IPS DF 19.7 (cell line): Measurements from ENCODE around the gene SMAP2.
"Not testable (repeated sequence)": the region's sequence is repeated elsewhere in the genome, so short reads cannot be mapped to it uniquely, and the experiment has no call there.

Source experiments
- DNase-seq: peaks from one replicate; pipeline ENCODE4 v3.0.0-alpha.2; 2013; ENCODE audit warnings: low read depth, low spot score

The SMAP2 gene

GRCh38 chr1:40373323-40374283 is at the start of gene SMAP2:
SMAP2 (plus strand) TSS chr1:40373727; CDS start chr1:40374121, 394 bp downstream.
- peak; percentile 63 for DNase-seq

DNA sequence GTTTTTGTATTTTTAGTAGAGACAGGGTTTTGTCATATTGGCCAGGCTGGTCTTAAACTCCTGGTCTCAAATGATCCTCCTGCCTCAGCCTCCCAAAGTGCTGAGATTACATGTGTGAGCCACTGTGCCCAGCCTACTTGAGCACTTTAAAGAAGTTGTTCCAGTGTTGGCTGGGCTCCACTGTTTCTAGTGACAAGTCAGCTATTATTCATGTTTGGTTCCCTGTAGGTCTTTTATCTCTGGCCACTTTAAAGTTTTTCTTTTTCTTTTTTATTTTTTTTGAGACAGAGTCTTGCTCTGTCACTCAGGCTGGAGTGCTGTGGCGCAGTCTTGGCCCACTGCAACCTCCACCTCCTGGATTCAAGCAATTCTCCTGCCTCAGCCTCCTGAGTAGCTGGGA is 42.1 kb upstream of the SMAP2 start:
- not testable (repeated sequence) for DNase-seq

DNA sequence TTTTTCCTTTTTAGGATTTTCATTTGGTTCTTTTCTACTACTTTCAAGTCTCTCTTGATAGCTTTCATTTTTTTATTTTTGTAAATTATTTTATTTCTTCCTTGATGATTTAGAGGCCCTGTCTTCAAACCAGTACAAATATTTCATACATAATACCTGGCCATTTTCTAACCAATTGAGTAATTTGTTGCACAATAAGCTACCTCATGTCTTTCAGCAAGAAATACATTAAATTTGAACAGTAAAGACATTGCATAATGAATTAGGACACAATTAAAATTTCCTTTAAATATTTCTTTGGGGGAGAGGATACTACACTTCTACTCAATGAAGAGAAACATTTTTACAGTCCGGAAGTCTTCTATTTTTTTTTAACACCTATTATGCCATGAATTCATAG is 40.8 kb upstream of the SMAP2 start:
- DNase-seq, result no peak

DNA sequence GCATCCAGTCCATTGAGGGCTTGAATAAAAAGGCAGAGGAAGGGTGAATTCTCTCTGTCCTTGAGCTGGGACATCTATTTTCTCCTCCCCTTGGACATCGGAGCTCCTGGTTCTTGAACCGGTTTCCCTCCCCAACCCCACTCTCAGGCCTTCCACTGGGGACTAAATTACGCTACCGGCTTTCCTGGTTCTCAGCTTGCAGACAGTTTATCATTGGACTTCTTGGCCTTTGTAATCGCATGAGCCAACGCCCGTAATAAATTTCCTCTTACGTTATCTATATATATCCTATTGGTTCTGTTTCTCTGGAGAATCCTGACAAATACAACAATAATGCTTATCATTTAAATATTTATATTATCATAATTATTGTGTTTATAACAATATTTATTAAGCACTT is 36.1 kb upstream of the SMAP2 start:
- no peak for DNase-seq

GRCh38 chr1:40338745-40339419 is 34.6 kb upstream of the SMAP2 start:
- peak; percentile 71 for DNase-seq

GRCh38 chr1:40339420-40340323 is 33.9 kb upstream of the SMAP2 start:
- no peak for DNase-seq

GRCh38 chr1:40341491-40342380 is 31.8 kb upstream of the SMAP2 start:
- DNase-seq, result no peak

- not testable (repeated sequence) for DNase-seq
These were observed 31.2 kb upstream of the SMAP2 start for GRCh38 chr1:40342381-40342717.

DNA sequence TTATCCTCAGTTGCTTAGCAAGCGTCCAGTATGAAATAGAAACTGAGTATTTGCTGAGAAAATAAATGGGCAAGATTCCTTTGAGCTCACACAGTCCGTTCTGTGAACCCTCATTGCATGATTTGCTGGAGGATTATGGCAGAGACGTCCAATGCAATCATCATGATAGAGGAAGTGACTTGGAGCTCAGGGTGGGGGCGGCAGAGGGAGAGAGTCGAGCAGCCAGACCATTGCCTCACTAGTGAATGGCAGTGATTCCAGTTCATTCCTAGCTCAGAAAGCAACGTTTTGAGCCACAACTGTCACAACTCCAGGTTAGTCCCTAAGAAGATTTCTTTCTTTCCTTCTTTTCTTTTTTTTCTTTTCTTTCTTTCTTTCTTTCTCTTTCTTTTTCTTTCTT is 28.9 kb upstream of the SMAP2 start:
- no peak for DNase-seq

GRCh38 chr1:40350391-40350790 is 23.1 kb upstream of the SMAP2 start:
- no peak for DNase-seq

- DNase-seq, result no peak
These were observed 22.4 kb upstream of the SMAP2 start for GRCh38 chr1:40351124-40351523.

- no peak for DNase-seq
These were observed 21.4 kb upstream of the SMAP2 start for GRCh38 chr1:40352126-40352525.

DNA sequence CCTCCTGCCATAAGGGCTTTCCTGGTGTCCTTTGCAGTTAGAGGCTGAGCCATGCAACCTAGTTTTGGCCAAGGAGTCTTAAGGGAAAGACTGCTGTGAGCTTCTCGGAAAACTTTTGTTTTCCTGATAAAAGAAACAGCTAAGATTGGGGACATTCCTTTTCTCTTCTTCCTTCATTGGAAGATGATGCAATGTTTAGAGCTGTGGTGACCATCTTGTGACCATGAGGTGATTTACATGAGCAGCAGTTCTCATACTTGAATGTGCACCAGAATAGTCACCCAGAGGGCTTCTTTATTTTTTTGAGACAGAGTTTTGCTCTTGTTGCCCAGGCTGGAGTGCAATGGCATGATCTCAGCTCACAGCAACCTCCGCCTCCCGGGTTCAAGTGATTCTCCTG is 20.4 kb upstream of the SMAP2 start:
- DNase-seq, result no peak

DNA sequence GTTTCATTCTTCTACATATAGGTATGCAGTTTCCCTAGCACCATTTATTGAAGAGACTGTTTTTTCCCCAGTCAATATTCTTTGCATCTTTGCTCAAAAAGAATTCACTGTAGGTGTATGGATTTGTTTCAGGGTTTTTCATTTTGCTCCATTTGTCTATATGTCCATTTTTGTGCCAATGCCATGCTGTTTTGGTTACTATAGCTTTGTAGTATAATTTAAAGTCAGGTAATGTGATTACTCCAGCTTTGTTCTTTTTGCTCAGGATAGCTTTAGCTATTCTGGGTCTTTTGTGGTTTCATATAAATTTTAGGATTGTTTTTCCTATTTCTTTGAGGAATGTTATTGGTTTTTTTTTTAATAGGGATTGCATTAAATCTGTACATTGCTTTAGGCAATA is 15.9 kb upstream of the SMAP2 start:
- no peak for DNase-seq

DNA sequence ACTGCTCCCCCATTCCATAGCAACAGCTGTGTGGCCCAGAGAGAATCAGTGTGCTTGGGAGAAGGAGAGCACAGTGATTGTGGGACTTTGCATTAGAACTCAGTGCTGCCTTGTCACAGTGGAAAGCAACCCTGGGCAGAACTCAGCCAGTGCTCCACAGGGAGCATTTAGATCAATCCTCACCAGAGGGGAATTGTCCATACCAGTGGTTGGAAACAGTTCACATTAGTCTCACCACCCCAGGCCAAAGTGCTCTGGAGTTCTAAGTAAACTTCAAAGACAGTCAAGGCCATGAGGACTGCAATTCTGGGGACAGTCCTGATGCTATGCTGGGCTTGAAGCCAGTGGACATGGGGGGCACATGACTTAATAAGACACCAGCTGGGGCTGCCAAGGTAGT is 12.9 kb upstream of the SMAP2 start:
- DNase-seq, result no peak

GRCh38 chr1:40361201-40361600 is 12.3 kb upstream of the SMAP2 start:
- DNase-seq, result no peak

GRCh38 chr1:40361637-40362036 is 11.9 kb upstream of the SMAP2 start:
- no peak for DNase-seq

DNA sequence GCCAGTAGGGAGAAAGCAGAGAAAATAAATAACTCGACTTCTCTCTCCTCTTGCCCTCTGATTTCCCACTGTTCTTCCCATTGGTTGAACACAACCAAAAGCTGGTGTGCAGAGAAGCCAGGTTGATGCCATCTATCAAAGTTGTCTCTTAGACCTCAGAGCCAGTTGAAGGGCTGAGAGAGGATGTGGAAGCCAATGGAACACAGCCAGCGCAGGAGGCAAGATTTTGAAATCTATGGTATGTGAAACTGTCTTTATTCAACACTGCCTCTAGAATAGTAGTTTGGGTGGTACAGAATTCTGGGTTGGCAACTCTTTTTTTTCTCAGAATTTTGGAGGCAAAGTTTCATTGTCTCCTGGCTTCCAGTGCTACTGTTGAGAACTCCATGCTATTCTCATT is 11.3 kb upstream of the SMAP2 start:
- no peak for DNase-seq

- no peak for DNase-seq
These were observed 10.8 kb upstream of the SMAP2 start for GRCh38 chr1:40362699-40363098.

DNA sequence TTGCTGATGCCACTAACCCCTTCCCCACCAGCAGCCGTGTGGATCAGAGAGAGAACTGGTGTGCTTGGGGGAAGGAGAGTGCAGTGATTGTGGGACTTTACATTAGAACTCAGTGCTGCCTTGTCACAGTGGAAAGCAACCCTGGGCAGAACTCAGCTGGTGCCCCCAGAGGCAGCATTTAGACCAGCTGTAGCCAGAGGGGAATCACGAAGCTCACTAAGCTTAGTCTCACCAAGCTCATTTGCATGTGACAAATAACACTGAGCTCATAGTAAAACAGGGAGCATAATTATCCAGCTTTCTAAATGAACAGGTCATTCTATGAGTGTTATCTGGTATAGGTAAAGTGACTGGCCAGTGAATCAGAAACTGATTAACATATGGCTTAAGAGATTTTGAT is 9.8 kb upstream of the SMAP2 start:
- DNase-seq, result no peak

- DNase-seq, result no peak
These were observed 1.7 kb upstream of the SMAP2 start for GRCh38 chr1:40371707-40372258.
